HEK293 (cell line): ENCODE data around the gene PDGFA.

ENCODE experiments used
- ATF2 ChIP-seq: fragments of 450-650 bp; formaldehyde crosslinking; IDR thresholded peaks from 2 replicates; pipeline ENCODE4 v1.5.1; 2016; ENCODE audit warnings: missing biosample characterization, missing genetic modification characterization, low read depth
- CTCF ChIP-seq: fragments of 450-650 bp; formaldehyde crosslinking; IDR thresholded peaks from 2 replicates; pipeline ENCODE4 v1.5.1; 2016; ENCODE audit warnings: missing biosample characterization, missing genetic modification characterization
- REST ChIP-seq: fragments of 450-650 bp; formaldehyde crosslinking; IDR thresholded peaks from 2 replicates; pipeline ENCODE4 v1.5.1; 2016; ENCODE audit warnings: missing biosample characterization, missing genetic modification characterization
- ZIC2 ChIP-seq: fragments of 450-650 bp; formaldehyde crosslinking; IDR thresholded peaks from 2 replicates; pipeline ENCODE4 v1.5.1; 2016; ENCODE audit warnings: missing biosample characterization, missing genetic modification characterization
- ZNF335 ChIP-seq: fragments of 450-650 bp; formaldehyde crosslinking; conservative IDR thresholded peaks from 2 replicates; pipeline ENCODE4 v1.5.1; 2016; ENCODE audit warnings: missing biosample characterization, missing genetic modification characterization
- ZNF350 ChIP-seq: fragments of 450-650 bp; formaldehyde crosslinking; IDR thresholded peaks from 2 replicates; pipeline ENCODE4 v1.5.0; 2017; ENCODE audit warnings: missing biosample characterization, mild to moderate bottlenecking, missing genetic modification characterization
- ZNF423 ChIP-seq: fragments of 450-650 bp; formaldehyde crosslinking; IDR thresholded peaks from 2 replicates; pipeline ENCODE4 v1.5.1; 2016; ENCODE audit warnings: missing biosample characterization, missing genetic modification characterization
- TF ChIP-seq, protein P1 (sequence below): fragments of 450-650 bp; formaldehyde crosslinking; IDR thresholded peaks from 2 replicates; pipeline ENCODE4 v1.5.1; 2016; ENCODE audit warnings: missing biosample characterization, missing genetic modification characterization

DNA sequence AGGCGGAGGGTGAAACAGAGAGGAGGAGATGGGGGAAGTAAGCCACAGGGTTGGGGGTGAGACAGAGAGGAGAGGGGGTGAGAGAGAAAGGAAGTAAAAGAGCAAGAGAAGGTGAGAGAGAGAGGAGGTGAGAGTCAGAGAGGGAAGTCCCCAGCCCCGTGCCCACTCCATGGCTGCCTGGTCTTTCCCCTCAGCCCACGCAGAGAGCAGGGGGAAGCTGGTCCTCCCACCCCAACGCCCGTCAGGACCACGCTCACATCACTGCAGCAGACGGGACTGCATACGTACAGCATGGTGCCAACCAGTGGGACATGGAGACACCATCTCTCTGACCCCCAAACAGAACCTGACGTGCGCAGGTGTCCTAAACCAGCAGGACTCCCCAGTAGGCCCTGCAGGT is 12.1 kb upstream of the PDGFA start:
- TF ChIP-seq CTCF (tag by site-specific recombination), result no peak
- TF ChIP-seq ZNF350 (tag by site-specific recombination), result no peak
- TF ChIP-seq, protein P1, sequence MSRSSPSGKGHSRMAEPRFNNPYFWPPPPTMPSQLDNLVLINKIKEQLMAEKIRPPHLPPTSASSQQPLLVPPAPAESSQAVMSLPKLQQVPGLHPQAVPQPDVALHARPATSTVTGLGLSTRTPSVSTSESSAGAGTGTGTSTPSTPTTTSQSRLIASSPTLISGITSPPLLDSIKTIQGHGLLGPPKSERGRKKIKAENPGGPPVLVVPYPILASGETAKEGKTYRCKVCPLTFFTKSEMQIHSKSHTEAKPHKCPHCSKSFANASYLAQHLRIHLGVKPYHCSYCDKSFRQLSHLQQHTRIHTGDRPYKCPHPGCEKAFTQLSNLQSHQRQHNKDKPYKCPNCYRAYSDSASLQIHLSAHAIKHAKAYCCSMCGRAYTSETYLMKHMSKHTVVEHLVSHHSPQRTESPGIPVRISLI, result no peak
- TF ChIP-seq ZIC2 (tag by site-specific recombination), result no peak
- TF ChIP-seq ZNF335 (tag by site-specific recombination), result no peak
- TF ChIP-seq ZNF423, result no peak
- no peak for TF ChIP-seq ATF2
- no peak for TF ChIP-seq REST (tag by site-specific recombination)
